Measurements from ENCODE around the gene FKTN. TPM values are rescaled to one million over a fixed set of nuclear protein-coding genes. Genes with fewer than 3 reads are reported as not detected.

The FKTN gene
- total RNA-seq, 1 donor from 2014 or later: 23.5 TPM

DNA sequence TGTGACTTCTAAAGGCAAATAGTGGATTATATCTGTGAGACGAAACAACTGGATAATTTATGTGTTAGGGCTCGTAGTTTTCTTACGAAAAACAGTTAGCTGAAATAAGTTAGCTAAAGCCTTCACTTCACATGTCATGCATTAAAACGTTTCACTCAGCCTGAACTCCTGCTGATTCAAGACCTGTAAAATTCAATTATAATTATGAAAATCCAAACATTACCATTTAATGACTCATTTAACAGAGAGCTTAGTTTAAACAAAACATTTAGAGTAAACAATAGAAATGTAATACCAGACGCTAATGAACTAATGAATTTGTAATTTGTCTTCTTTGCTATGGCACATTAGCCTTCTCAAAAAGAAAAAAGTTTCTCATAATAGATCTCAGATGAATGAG is 106.0 kb downstream of the FKTN start:
- Mint-ChIP-seq H3K4me1 (ENCODE audit: unreplicated experiment) (no peaks in the 10 kb centered on the region), H3K27me3 (ENCODE audit: unreplicated experiment) (peaks cover 17% of the 10 kb centered on the region), H3K27ac (ENCODE audit: unreplicated experiment) (no peak overlapping the region), H3K4me3 (ENCODE audit: unreplicated experiment) (no peak overlapping the region), H3K9me3 (ENCODE audit: unreplicated experiment) (no peaks in the 10 kb centered on the region), H3K36me3 (ENCODE audit: unreplicated experiment) (no peaks in the 10 kb centered on the region)
- TF ChIP-seq, protein P1, sequence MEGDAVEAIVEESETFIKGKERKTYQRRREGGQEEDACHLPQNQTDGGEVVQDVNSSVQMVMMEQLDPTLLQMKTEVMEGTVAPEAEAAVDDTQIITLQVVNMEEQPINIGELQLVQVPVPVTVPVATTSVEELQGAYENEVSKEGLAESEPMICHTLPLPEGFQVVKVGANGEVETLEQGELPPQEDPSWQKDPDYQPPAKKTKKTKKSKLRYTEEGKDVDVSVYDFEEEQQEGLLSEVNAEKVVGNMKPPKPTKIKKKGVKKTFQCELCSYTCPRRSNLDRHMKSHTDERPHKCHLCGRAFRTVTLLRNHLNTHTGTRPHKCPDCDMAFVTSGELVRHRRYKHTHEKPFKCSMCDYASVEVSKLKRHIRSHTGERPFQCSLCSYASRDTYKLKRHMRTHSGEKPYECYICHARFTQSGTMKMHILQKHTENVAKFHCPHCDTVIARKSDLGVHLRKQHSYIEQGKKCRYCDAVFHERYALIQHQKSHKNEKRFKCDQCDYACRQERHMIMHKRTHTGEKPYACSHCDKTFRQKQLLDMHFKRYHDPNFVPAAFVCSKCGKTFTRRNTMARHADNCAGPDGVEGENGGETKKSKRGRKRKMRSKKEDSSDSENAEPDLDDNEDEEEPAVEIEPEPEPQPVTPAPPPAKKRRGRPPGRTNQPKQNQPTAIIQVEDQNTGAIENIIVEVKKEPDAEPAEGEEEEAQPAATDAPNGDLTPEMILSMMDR (IDR thresholded peaks at IDR 0.05): no peak
- no peak for DNase-seq (ENCODE audit: extremely low spot score, unreplicated experiment)

DNA sequence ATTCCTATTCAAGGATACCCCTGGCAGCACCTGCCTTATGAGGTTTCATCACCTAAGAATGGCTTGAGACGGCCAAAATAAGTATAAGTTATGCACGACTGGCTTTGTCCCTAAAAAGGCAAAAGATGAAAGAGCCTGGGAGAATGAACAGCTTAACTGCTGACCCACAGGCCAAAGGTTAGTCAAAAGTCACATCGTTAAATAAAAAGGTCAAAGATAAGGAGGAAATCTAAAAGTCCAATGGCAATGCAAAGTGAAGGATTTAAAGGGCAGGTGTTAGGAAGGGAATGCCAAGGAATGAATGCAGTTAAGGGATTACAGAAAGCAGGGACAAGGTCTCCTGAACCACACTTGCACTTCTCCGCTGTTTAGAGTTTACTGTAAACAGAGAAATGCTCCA is 109.9 kb downstream of the FKTN start:
- Mint-ChIP-seq H3K4me3 (ENCODE audit: unreplicated experiment) (no peak overlapping the region), H3K27ac (ENCODE audit: unreplicated experiment) (no peak overlapping the region), H3K9me3 (ENCODE audit: unreplicated experiment) (no peaks in the 10 kb centered on the region), H3K27me3 (ENCODE audit: unreplicated experiment) (peaks cover 42% of the 10 kb centered on the region), H3K36me3 (ENCODE audit: unreplicated experiment) (no peaks in the 10 kb centered on the region), H3K4me1 (ENCODE audit: unreplicated experiment) (no peaks in the 10 kb centered on the region)
- no peak for DNase-seq (ENCODE audit: extremely low spot score, unreplicated experiment)
- TF ChIP-seq, protein P1 (IDR thresholded peaks at IDR 0.05): no peak

DNA sequence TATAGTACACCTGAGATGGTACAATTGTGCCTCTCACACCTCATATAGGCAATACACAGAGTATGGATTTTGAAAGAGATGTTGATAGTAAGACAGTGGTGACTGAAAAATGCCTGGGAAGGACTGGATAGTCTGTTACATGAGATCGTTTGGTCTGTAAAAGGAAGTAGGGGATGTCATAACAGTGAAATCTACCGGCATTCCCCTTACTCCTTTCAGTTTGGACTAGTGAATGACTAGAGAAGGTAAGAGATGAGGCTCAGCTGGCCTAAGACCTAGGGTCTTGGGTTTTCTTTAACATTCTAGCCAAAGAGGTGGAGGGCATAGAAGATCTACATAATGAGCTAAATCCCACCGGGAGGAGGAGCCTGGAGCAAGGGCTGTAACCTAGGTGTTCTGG is 112.4 kb downstream of the FKTN start:
- no peaks in the 10 kb centered on the region for H3K36me3 Mint-ChIP-seq (ENCODE audit: unreplicated experiment)
- no peak overlapping the region for H3K27ac Mint-ChIP-seq (ENCODE audit: unreplicated experiment)
- no peaks in the 10 kb centered on the region for H3K4me1 Mint-ChIP-seq (ENCODE audit: unreplicated experiment)
- H3K27me3 Mint-ChIP-seq (ENCODE audit: unreplicated experiment): peaks cover 50% of the 10 kb centered on the region
- TF ChIP-seq, protein P1 (IDR thresholded peaks at IDR 0.05): no peak
- no peak overlapping the region for H3K4me3 Mint-ChIP-seq (ENCODE audit: unreplicated experiment)
- no peak for DNase-seq (ENCODE audit: extremely low spot score, unreplicated experiment)
- H3K9me3 Mint-ChIP-seq (ENCODE audit: unreplicated experiment): no peaks in the 10 kb centered on the region

DNA sequence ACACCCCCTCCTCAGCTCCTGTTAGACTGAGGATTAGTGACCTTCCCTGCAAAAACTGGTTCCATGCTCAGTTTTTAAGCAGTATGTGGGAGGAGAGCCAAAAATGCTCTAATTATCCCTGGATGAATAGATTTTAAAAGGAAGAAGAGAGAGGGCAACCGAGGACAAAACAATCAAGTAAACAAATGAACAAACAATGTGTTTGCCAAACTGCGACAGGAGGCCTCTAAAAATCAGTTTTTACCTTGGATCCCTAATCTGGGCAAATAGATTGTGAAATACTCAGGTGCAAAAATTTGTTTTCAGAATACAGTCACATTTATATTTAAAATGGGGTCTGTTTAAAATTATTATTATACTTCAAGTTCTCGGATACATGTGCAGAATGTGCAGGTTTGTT is 112.8 kb downstream of the FKTN start:
- no peaks in the 10 kb centered on the region for H3K9me3 Mint-ChIP-seq (ENCODE audit: unreplicated experiment)
- no peak for DNase-seq (ENCODE audit: extremely low spot score, unreplicated experiment)
- no peaks in the 10 kb centered on the region for H3K4me1 Mint-ChIP-seq (ENCODE audit: unreplicated experiment)
- H3K36me3 Mint-ChIP-seq (ENCODE audit: unreplicated experiment): no peaks in the 10 kb centered on the region
- peaks cover 51% of the 10 kb centered on the region for H3K27me3 Mint-ChIP-seq (ENCODE audit: unreplicated experiment)
- no peak overlapping the region for H3K27ac Mint-ChIP-seq (ENCODE audit: unreplicated experiment)
- H3K4me3 Mint-ChIP-seq (ENCODE audit: unreplicated experiment): no peak overlapping the region
- TF ChIP-seq, protein P1 (IDR thresholded peaks at IDR 0.05): no peak

DNA sequence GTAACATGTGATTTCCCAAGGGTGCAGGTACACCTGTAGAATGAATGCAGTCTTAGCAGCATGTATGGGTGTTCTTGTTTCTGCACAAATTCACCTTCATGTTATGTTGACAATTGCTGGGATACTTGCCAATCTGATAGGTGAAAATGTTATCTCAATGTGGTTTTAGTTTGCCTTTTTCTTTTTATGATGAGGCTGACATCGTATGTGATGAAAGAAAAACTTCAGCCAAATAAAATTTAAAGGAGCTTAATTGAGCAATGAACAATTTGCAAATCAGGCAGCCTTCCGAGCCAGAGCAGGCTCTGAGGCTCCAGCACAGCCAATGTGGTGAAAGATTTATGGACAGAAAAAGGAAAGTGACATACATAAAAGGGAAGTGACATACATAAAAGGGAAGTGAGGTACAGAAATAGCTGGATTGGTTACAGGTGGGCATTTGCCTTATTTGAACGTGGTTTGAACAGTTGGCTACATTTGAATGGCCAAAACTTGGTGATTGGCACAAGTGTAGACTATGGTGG is 114.8 kb downstream of the FKTN start:
- DNase-seq (ENCODE audit: extremely low spot score, unreplicated experiment): no peak
- peaks cover 46% of the 10 kb centered on the region for H3K27me3 Mint-ChIP-seq (ENCODE audit: unreplicated experiment)
- H3K4me3 Mint-ChIP-seq (ENCODE audit: unreplicated experiment): no peak overlapping the region
- H3K27ac Mint-ChIP-seq (ENCODE audit: unreplicated experiment): no peak overlapping the region
- TF ChIP-seq, protein P1 (IDR thresholded peaks at IDR 0.05): no peak
- H3K4me1 Mint-ChIP-seq (ENCODE audit: unreplicated experiment): no peaks in the 10 kb centered on the region
- H3K9me3 Mint-ChIP-seq (ENCODE audit: unreplicated experiment): no peaks in the 10 kb centered on the region
- no peaks in the 10 kb centered on the region for H3K36me3 Mint-ChIP-seq (ENCODE audit: unreplicated experiment)

Measured in osteocyte (in vitro differentiated cells).